Neural cell (in vitro differentiated cells): ENCODE results near the gene C16orf74.

ENCODE experiments used
- EP300 ChIP-seq: fragments of 450-650 bp; conservative IDR thresholded peaks from 2 replicates; pipeline ENCODE4 v1.6.1; 2014; ENCODE audit warnings: antibody characterized with exemption, mild to moderate bottlenecking, moderate library complexity; ENCODE audit not compliant: poor library complexity, severe bottlenecking
- EZH2 ChIP-seq: fragments of 200-600, 300-800 bp; shearing (Covaris generic), sonication (generic); IDR thresholded peaks from 2 replicates; pipeline ENCODE4 v1.6.1; 2014; ENCODE audit warnings: antibody characterized with exemption, low read length, borderline replicate concordance, mild to moderate bottlenecking; ENCODE audit not compliant: insufficient read depth, poor library complexity, severe bottlenecking
- POLR2AphosphoS5 ChIP-seq: IDR thresholded peaks from 2 replicates; pipeline ENCODE4 v1.6.1; 2012
- TF ChIP-seq, protein P1 (sequence below): fragments of 450-650 bp; IDR thresholded peaks from 2 replicates; pipeline ENCODE4 v1.5.1; 2014; ENCODE audit warnings: antibody characterized with exemption, mild to moderate bottlenecking, moderate library complexity; ENCODE audit not compliant: poor library complexity, severe bottlenecking
- TF ChIP-seq, protein P2 (sequence below): IDR thresholded peaks from 2 replicates; pipeline ENCODE4 v1.6.1; 2012; ENCODE audit warnings: borderline replicate concordance

DNA sequence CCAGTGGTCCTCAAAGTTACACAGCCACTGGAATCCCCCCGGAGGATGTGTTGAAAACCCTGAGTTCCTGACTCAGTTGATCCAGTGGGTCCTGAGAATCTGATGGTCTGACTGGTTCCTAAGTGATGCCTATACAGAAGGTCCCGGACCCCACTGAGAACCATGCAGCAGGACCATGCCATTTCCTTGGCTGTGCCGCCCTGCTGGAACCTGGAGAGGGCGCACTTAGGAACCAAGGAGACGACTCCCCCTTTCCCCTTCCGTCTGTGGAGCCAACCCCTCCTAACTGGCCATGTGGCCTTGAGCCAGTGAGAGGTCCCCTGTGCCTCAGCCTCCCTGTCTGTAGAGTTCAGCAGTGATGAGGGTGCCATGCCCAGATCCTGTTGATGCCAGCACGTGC is 22.0 kb downstream of the C16orf74 start:
- TF ChIP-seq, protein P1, sequence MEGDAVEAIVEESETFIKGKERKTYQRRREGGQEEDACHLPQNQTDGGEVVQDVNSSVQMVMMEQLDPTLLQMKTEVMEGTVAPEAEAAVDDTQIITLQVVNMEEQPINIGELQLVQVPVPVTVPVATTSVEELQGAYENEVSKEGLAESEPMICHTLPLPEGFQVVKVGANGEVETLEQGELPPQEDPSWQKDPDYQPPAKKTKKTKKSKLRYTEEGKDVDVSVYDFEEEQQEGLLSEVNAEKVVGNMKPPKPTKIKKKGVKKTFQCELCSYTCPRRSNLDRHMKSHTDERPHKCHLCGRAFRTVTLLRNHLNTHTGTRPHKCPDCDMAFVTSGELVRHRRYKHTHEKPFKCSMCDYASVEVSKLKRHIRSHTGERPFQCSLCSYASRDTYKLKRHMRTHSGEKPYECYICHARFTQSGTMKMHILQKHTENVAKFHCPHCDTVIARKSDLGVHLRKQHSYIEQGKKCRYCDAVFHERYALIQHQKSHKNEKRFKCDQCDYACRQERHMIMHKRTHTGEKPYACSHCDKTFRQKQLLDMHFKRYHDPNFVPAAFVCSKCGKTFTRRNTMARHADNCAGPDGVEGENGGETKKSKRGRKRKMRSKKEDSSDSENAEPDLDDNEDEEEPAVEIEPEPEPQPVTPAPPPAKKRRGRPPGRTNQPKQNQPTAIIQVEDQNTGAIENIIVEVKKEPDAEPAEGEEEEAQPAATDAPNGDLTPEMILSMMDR = no peak
- TF ChIP-seq EZH2 = no peak
- TF ChIP-seq EP300 = no peak
- no peak for TF ChIP-seq POLR2AphosphoS5
- TF ChIP-seq, protein P2, sequence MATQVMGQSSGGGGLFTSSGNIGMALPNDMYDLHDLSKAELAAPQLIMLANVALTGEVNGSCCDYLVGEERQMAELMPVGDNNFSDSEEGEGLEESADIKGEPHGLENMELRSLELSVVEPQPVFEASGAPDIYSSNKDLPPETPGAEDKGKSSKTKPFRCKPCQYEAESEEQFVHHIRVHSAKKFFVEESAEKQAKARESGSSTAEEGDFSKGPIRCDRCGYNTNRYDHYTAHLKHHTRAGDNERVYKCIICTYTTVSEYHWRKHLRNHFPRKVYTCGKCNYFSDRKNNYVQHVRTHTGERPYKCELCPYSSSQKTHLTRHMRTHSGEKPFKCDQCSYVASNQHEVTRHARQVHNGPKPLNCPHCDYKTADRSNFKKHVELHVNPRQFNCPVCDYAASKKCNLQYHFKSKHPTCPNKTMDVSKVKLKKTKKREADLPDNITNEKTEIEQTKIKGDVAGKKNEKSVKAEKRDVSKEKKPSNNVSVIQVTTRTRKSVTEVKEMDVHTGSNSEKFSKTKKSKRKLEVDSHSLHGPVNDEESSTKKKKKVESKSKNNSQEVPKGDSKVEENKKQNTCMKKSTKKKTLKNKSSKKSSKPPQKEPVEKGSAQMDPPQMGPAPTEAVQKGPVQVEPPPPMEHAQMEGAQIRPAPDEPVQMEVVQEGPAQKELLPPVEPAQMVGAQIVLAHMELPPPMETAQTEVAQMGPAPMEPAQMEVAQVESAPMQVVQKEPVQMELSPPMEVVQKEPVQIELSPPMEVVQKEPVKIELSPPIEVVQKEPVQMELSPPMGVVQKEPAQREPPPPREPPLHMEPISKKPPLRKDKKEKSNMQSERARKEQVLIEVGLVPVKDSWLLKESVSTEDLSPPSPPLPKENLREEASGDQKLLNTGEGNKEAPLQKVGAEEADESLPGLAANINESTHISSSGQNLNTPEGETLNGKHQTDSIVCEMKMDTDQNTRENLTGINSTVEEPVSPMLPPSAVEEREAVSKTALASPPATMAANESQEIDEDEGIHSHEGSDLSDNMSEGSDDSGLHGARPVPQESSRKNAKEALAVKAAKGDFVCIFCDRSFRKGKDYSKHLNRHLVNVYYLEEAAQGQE = no peak
